H1 (cell line): ENCODE measurements around the gene HOXB4. TPM values are rescaled to one million over a fixed set of nuclear protein-coding genes. Genes with fewer than 3 reads are reported as not detected.
A peak's percentile ranks its signal among the peaks of the same experiment; 100 is the strongest.

Source experiments
- CTCF ChIA-PET: fragments of 300-600 bp; sonication (Branson Sonifier 250); formaldehyde crosslinking; loops from one replicate; lab custom pipeline; 2021; ENCODE audit not compliant: partially characterized antibody; lab: Charles Lee
- POLR2A ChIA-PET: fragments of 300-600 bp; sonication (Branson Sonifier 250); formaldehyde crosslinking; loops from one replicate; lab custom pipeline; 2021; ENCODE audit warnings: inconsistent platforms; ENCODE audit not compliant: partially characterized antibody; lab: Charles Lee
- DNase-seq, 2 experiments: peaks; one replicate each; pipeline versions ENCODE4 v3.0.0 to v3.0.0-alpha.2; 2010 to 2022; ENCODE audit warnings: low spot score in 2 of 2, low read depth in 1 of 2, mixed read lengths in 1 of 2
- FAIRE-seq: peaks from 2 replicates; lab custom pipeline; 2011; peaks lifted over from hg19 to GRCh38; lab: Jason Lieb, UNC
- H2AFZ ChIP-seq: 2 replicates; pipeline ENCODE4 v1.8.1; 2012; ENCODE audit warnings: low read length, inconsistent platforms
- H2AK5ac ChIP-seq: 2 replicates; pipeline ENCODE4 v1.6.1; 2013; ENCODE audit warnings: low read depth, low read length
- H2BK120ac ChIP-seq: replicated peaks from 2 replicates; pipeline ENCODE3; 2013; ENCODE audit warnings: low read depth, low read length, inconsistent platforms
- H2BK12ac ChIP-seq: 2 replicates; pipeline ENCODE4 v1.6.1; 2013; ENCODE audit warnings: low read depth, low read length
- H2BK15ac ChIP-seq: 2 replicates; pipeline ENCODE4 v1.6.1; 2013; ENCODE audit warnings: low read length
- H2BK20ac ChIP-seq: 2 replicates; pipeline ENCODE4 v1.6.1; 2013; ENCODE audit warnings: low read length
- H2BK5ac ChIP-seq: 2 replicates; pipeline ENCODE4 v1.6.1; 2013; ENCODE audit warnings: low read depth, low read length
- H3K14ac ChIP-seq: 2 replicates; pipeline ENCODE4 v1.6.1; 2013; ENCODE audit warnings: inconsistent platforms; ENCODE audit not compliant: insufficient read length
- H3K18ac ChIP-seq: 2 replicates; pipeline ENCODE4 v1.6.1; 2013; ENCODE audit warnings: low read length; ENCODE audit errors: extremely low read depth
- H3K23ac ChIP-seq: 2 replicates; pipeline ENCODE4 v1.6.1; 2013; ENCODE audit warnings: inconsistent platforms; ENCODE audit not compliant: insufficient read length
- H3K23me2 ChIP-seq: 2 replicates; pipeline ENCODE4 v1.6.1; 2013; ENCODE audit warnings: low read depth, low read length
- H3K27ac ChIP-seq: 2 replicates; pipeline ENCODE4 v1.6.1; 2011; ENCODE audit warnings: low read depth, low read length, inconsistent platforms
- H3K27me3 ChIP-seq, 4 experiments: replicated peaks in 1 of 4; 1 replicate in 1 of 4; 2 replicates in 3 of 4; pipeline versions ENCODE4 v1.6.1 to v1.8.1; 2011 to 2013; ENCODE audit warnings: low read length in 3 of 4, mild to moderate bottlenecking in 3 of 4, inconsistent platforms in 2 of 4, mixed read lengths in 2 of 4, moderate library complexity in 1 of 4; ENCODE audit not compliant: control insufficient read depth in 3 of 4, insufficient read depth in 3 of 4; ENCODE audit errors: extremely low read depth in 1 of 4
- H3K36me3 ChIP-seq, 4 experiments: 2 replicates each; pipeline versions ENCODE4 v1.6.1 to v1.8.1; 2011 to 2013; ENCODE audit warnings: mild to moderate bottlenecking in 4 of 4, low read length in 3 of 4, moderate library complexity in 2 of 4, control low read depth in 1 of 4, inconsistent platforms in 1 of 4; ENCODE audit not compliant: insufficient read depth in 4 of 4, control insufficient read depth in 2 of 4
- H3K4ac ChIP-seq: replicated peaks from 2 replicates; pipeline ENCODE3; 2013; ENCODE audit warnings: low read length, low read depth, mixed read lengths, inconsistent platforms; ENCODE audit not compliant: insufficient read length
- H3K4me1 ChIP-seq, 4 experiments: replicated peaks in 1 of 4; 1 replicate in 1 of 4; 2 replicates in 3 of 4; pipeline versions ENCODE4 v1.6.1 to v1.8.1; 2011 to 2013; ENCODE audit warnings: low read length in 3 of 4, inconsistent platforms in 2 of 4, mixed read lengths in 1 of 4; ENCODE audit not compliant: insufficient read depth in 4 of 4, control insufficient read depth in 3 of 4
- H3K4me2 ChIP-seq, 2 experiments: 2 replicates each; pipeline versions ENCODE4 v1.6.1 to v1.8.1; 2011 to 2013; ENCODE audit warnings: low read depth in 2 of 2, low read length in 2 of 2, control low read depth in 1 of 2, inconsistent platforms in 1 of 2, mild to moderate bottlenecking in 1 of 2; ENCODE audit not compliant: insufficient read depth in 1 of 2
- H3K4me3 ChIP-seq, 4 experiments: fragments of 200-600, 300-600 bp in 1 of 4; sonication (generic), shearing (Covaris generic), sonication (Bioruptor Twin) in 1 of 4; 2 replicates each; pipeline versions ENCODE4 v1.5.1 to v1.8.1; 2011 to 2016; ENCODE audit warnings: low read length in 4 of 4, low read depth in 3 of 4, control low read depth in 2 of 4, inconsistent platforms in 2 of 4, mild to moderate bottlenecking in 2 of 4, mixed read lengths in 1 of 4, moderate library complexity in 1 of 4; ENCODE audit not compliant: insufficient read depth in 2 of 4; ENCODE audit errors: extremely low read depth in 1 of 4
- H3K56ac ChIP-seq: replicated peaks from 2 replicates; pipeline ENCODE3; 2013; ENCODE audit warnings: low read depth, mild to moderate bottlenecking, mixed read lengths, low read length, inconsistent platforms; ENCODE audit not compliant: insufficient read length
- H3K79me1 ChIP-seq: 2 replicates; pipeline ENCODE4 v1.6.1; 2013; ENCODE audit warnings: low read depth, low read length, control low read depth
- H3K79me2 ChIP-seq, 2 experiments: 2 replicates each; pipeline versions ENCODE4 v1.6.1 to v1.8.1; 2012 to 2013; ENCODE audit warnings: low read length in 2 of 2, mild to moderate bottlenecking in 2 of 2, inconsistent platforms in 1 of 2; ENCODE audit not compliant: insufficient read depth in 2 of 2, control insufficient read depth in 1 of 2
- H3K9ac ChIP-seq, 4 experiments: replicated peaks in 1 of 4; 1 replicate in 1 of 4; 2 replicates in 3 of 4; pipeline versions ENCODE4 v1.6.1 to v1.8.1; 2011 to 2013; ENCODE audit warnings: low read depth in 3 of 4, low read length in 3 of 4, control low read depth in 2 of 4, mild to moderate bottlenecking in 2 of 4, moderate library complexity in 2 of 4, inconsistent platforms in 1 of 4; ENCODE audit errors: extremely low read depth in 1 of 4
- H3K9me3 ChIP-seq, 2 experiments: 2 replicates each; pipeline versions ENCODE4 v1.6.1 to v1.8.1; 2012 to 2013; ENCODE audit warnings: mild to moderate bottlenecking in 2 of 2, moderate library complexity in 2 of 2, control low read depth in 1 of 2, inconsistent platforms in 1 of 2, low read depth in 1 of 2, low read length in 1 of 2, mixed read lengths in 1 of 2; ENCODE audit not compliant: insufficient read depth in 2 of 2
- H4K20me1 ChIP-seq, 2 experiments: replicated peaks in 1 of 2; 2 replicates each; pipeline versions ENCODE3 to v1.8.1; 2011 to 2013; ENCODE audit warnings: inconsistent platforms in 2 of 2, low read length in 2 of 2, mild to moderate bottlenecking in 1 of 2; ENCODE audit not compliant: insufficient read depth in 2 of 2, control insufficient read depth in 1 of 2
- H4K5ac ChIP-seq: 2 replicates; pipeline ENCODE4 v1.6.1; 2013; ENCODE audit warnings: low read length, low read depth, mixed read lengths, inconsistent platforms; ENCODE audit not compliant: insufficient read length
- H4K8ac ChIP-seq: 2 replicates; pipeline ENCODE4 v1.8.0; 2013; ENCODE audit warnings: mild to moderate bottlenecking, moderate library complexity, low read length, inconsistent platforms; ENCODE audit not compliant: insufficient read depth; ENCODE audit errors: extremely low read depth
- H4K91ac ChIP-seq: replicated peaks from 2 replicates; pipeline ENCODE3; 2013; ENCODE audit warnings: low read length, mixed read lengths, inconsistent platforms; ENCODE audit not compliant: insufficient read length
- ATF3 ChIP-seq: IDR thresholded peaks from 2 replicates; pipeline ENCODE4 v1.6.1; 2011; ENCODE audit warnings: low read depth, mild to moderate bottlenecking, low read length; ENCODE audit not compliant: insufficient read depth
- EP300 ChIP-seq, 2 experiments: IDR thresholded peaks; 1 replicate in 1 of 2; 2 replicates in 1 of 2; pipeline ENCODE4 v1.6.1; 2011 to 2012; ENCODE audit warnings: low read depth in 2 of 2, low read length in 2 of 2, mild to moderate bottlenecking in 2 of 2, borderline replicate concordance in 1 of 2, inconsistent platforms in 1 of 2, moderate library complexity in 1 of 2
- KDM4A ChIP-seq: IDR thresholded peaks from one replicate; pipeline ENCODE4 v1.7.1; 2012; ENCODE audit warnings: low read depth, mild to moderate bottlenecking, moderate library complexity, low read length, inconsistent platforms; ENCODE audit not compliant: severe bottlenecking
- KDM5A ChIP-seq: fragments of 200-600 bp; IDR thresholded peaks from 2 replicates; pipeline ENCODE4 v1.7.1; 2012; ENCODE audit warnings: mild to moderate bottlenecking, low read length, inconsistent platforms, mixed read lengths
- RNF2 ChIP-seq: fragments of 200-900, 300-1000 bp; sonication (generic); IDR thresholded peaks from 2 replicates; pipeline ENCODE4 v1.7.1; 2016; ENCODE audit warnings: borderline replicate concordance, low read depth, mild to moderate bottlenecking, antibody characterized with exemption, low read length; ENCODE audit not compliant: poor library complexity, severe bottlenecking; ENCODE audit errors: missing control alignments
- SIRT6 ChIP-seq: IDR thresholded peaks from one replicate; pipeline ENCODE4 v1.7.1; 2012; ENCODE audit warnings: low read length, inconsistent platforms
- SUZ12 ChIP-seq: fragments of 200-600 bp; sonication (generic); IDR thresholded peaks from 2 replicates; pipeline ENCODE4 v1.6.1; 2012; ENCODE audit warnings: mild to moderate bottlenecking, inconsistent platforms, low read length, moderate library complexity, mixed read lengths
- USF2 ChIP-seq: IDR thresholded peaks from 2 replicates; pipeline ENCODE4 v1.6.1; 2011; ENCODE audit warnings: low read length, improper control_type of control experiment
- WGBS, 2 experiments: shearing (Covaris generic) in 1 of 2; methylation state at CpG; one replicate each; pipeline versions ENCODE4 v1.1.6 to v1.1.7; 2013 to 2015; ENCODE audit warnings: low lambda C conversion rate in 2 of 2, mixed read lengths in 2 of 2, inconsistent platforms in 1 of 2, low coverage in 1 of 2, missing lambda C conversion rate in 1 of 2; ENCODE audit not compliant: insufficient replicate concordance in 2 of 2, insufficient coverage in 1 of 2, insufficient read length in 1 of 2; ENCODE audit errors: extremely low coverage in 1 of 2, missing lambda C conversion rate in 1 of 2; 5-methylcytosine and 5-hydroxymethylcytosine counted together
- polyA plus RNA-seq, 7 experiments: library from polyadenylated mRNA; depleted of rRNA in 3 of 7; stranded (reverse) in 5 of 7; unstranded in 2 of 7; fragments of >200 nt in 5 of 7; fragments of 200-250 nt in 2 of 7; gene quantifications; 1 replicate in 5 of 7; 2 replicates in 1 of 7; 4 replicates in 1 of 7; pipeline versions ENCODE4 v1.2.1 to v1.2.3, GENCODE V29; 2011 to 2013; ENCODE audit warnings: missing spikeins in 2 of 7, mixed read lengths in 2 of 7
- total RNA-seq: library from RNA; stranded (reverse); fragmentation: NEBNext Ultra II Directional; extraction: Animal tissue kit (Norgen Biotek cat#: 25700); gene quantifications from 2 replicates; pipeline ENCODE4 v1.2.1, GENCODE V29; 2021

Gene HOXB4
- total and polyA plus RNA-seq, 2 of the 8 experiments (the other 6 are each of a cell fraction or from before 2014, with no cell fraction given): not detected

- H2AK5ac ChIP-seq: no peak within 1 kb of the TSS
- peak within 1 kb of the TSS; percentile 36; the same call in 1 of the 2 replicates for H4K8ac ChIP-seq
- peaks cover 0 to 7% (median 4%) of the 10 kb centered on the region in 4 experiments; a peak in 5 of 7 replicates for H3K4me1 ChIP-seq
- no peaks in the 10 kb centered on the region for H3K79me1 ChIP-seq
- H2BK120ac ChIP-seq: no peak within 1 kb of the TSS
- H2BK20ac ChIP-seq: no peak within 1 kb of the TSS
- DNase-seq (no peak), FAIRE-seq (no peak)
- H2BK12ac ChIP-seq: peak within 1 kb of the TSS; percentile 20; the same call in 1 of the 2 replicates
- peak within 1 kb of the TSS; percentile 41 to 57 for H3K4me2 ChIP-seq
- no peak within 1 kb of the TSS for H2AFZ ChIP-seq
- ChIA-PET CTCF (interaction anchor here (0.6 to 2.3 kb wide), 8 partner anchors 9 to 517 kb away, joined by 3 to 10 read pairs (median 4); no protein-coding TSS in a partner anchor), POLR2A (no interaction called here)
- H2BK15ac ChIP-seq: no peak within 1 kb of the TSS
- no peak within 1 kb of the TSS for H3K4ac ChIP-seq
- H3K56ac ChIP-seq: no peak within 1 kb of the TSS
- no peak within 1 kb of the TSS for H3K9ac ChIP-seq
- no peak within 1 kb of the TSS for H3K27ac ChIP-seq
- H3K36me3 ChIP-seq: peaks cover 0 to 18% (median 0%) of the 10 kb centered on the region in 4 experiments; a peak in 1 of 8 replicates
- no peak within 1 kb of the TSS for H2BK5ac ChIP-seq
- peak within 1 kb of the TSS in 3 of 4 experiments; percentile 2 to 46 (median 4); a peak in 4 of 8 replicates for H3K4me3 ChIP-seq
- peaks cover 2% of the 10 kb centered on the region; the same call in 1 of the 2 replicates for H3K23me2 ChIP-seq
- H4K5ac ChIP-seq: no peak within 1 kb of the TSS
- WGBS, 2 experiments: 6% methylated on average over 66 of the region's 79 CpGs; no CpG with 5 or more reads in 1 of the 2 experiments
- H4K91ac ChIP-seq: no peak within 1 kb of the TSS
- peaks cover 96 to 100% (median 99%) of the 10 kb centered on the region in 4 experiments for H3K27me3 ChIP-seq
- no peak within 1 kb of the TSS; the same call in 1 of the 2 replicates for H3K18ac ChIP-seq
- no peak within 1 kb of the TSS for H3K14ac ChIP-seq
- H3K79me2 ChIP-seq: no peaks in the 10 kb centered on the region
- H4K20me1 ChIP-seq: peaks cover 28 to 34% of the 10 kb centered on the region in 2 experiments
- H3K9me3 ChIP-seq: no peaks in the 10 kb centered on the region; a peak in 1 of 4 replicates
- no peak within 1 kb of the TSS for H3K23ac ChIP-seq
- TF ChIP-seq KDM4A (peak; percentile 44), KDM5A (no peak), SUZ12 (peak; percentile 99), RNF2 (peak; percentile 96), SIRT6 (no peak), EP300 (IDR thresholded peaks at IDR 0.05; ENCODE audit: borderline replicate concordance in 1 of 2, low read depth in 2 of 2, low read length in 2 of 2) (no peak), USF2 (peak; percentile 98), ATF3 (peak; percentile 98)
Observed at GRCh38 chr17:48610282-48611211, 32.4 kb upstream of the HOXB4 start, which contains the start of gene HOXB7. Gene HOXB7, minus strand, starts transcription at chr17:48611017. Its CDS starts 99 bp downstream, at chr17:48610918.
